ENCODE data around the gene SORL1. TPM values are rescaled to one million over a fixed set of nuclear protein-coding genes. Genes with fewer than 3 reads are reported as not detected.

The SORL1 gene
- total RNA-seq, 4 donors from 2014 or later, result 7.3 to 18.8 (median 12.3) TPM

- no peak for DNase-seq (ENCODE audit: low spot score in 2 of 2)
- Histone ChIP-seq H3K27ac (peak overlapping the region; percentile 88 to 97 (median 95)), H3K27me3 (no peaks in the 10 kb centered on the region), H3K9me3 (no peaks in the 10 kb centered on the region), H3K4me1 (peaks cover 0 to 47% (median 12%) of the 10 kb centered on the region in 4 donors), H3K36me3 (no peaks in the 10 kb centered on the region), H3K4me3 (no peak overlapping the region)
- no peak for TF ChIP-seq CTCF (IDR thresholded peaks at IDR 0.05)
- TF ChIP-seq EP300 (IDR thresholded peaks at IDR 0.05), result no peak
- TF ChIP-seq POLR2A (IDR thresholded peaks at IDR 0.05), result no peak
- 68 to 70% methylated on average over 6 of the region's 6 CpGs for WGBS, 2 donors
These were observed 205.0 kb downstream of the SORL1 start for GRCh38 chr11:121657146-121657545.

GRCh38 chr11:121659811-121660210 lies 207.7 kb downstream of the SORL1 start:
- no peak overlapping the region for H3K4me3 ChIP-seq
- 85 to 91% methylated on average over 3 of the region's 3 CpGs for WGBS, 2 donors
- no peaks in the 10 kb centered on the region for H3K27me3 ChIP-seq
- no peak overlapping the region for H3K27ac ChIP-seq
- TF ChIP-seq EP300 (IDR thresholded peaks at IDR 0.05) (no peak), POLR2A (IDR thresholded peaks at IDR 0.05) (no peak), CTCF (IDR thresholded peaks at IDR 0.05) (no peak)
- H3K4me1 ChIP-seq, result peaks cover 0 to 38% (median 12%) of the 10 kb centered on the region in 4 donors
- no peaks in the 10 kb centered on the region for H3K9me3 ChIP-seq
- no peaks in the 10 kb centered on the region for H3K36me3 ChIP-seq
- no peak for DNase-seq (ENCODE audit: low spot score in 2 of 2)

- no peaks in the 10 kb centered on the region for H3K9me3 ChIP-seq
- H3K4me1 ChIP-seq, result peaks cover 0 to 24% (median 6%) of the 10 kb centered on the region in 4 donors
- TF ChIP-seq POLR2A (IDR thresholded peaks at IDR 0.05), result no peak
- TF ChIP-seq EP300 (IDR thresholded peaks at IDR 0.05), result peak in 1 of 2 donors; percentile 42
- 43 to 44% methylated on average over 4 of the region's 4 CpGs for WGBS, 2 donors
- no peaks in the 10 kb centered on the region for H3K27me3 ChIP-seq
- no peak overlapping the region for H3K4me3 ChIP-seq
- DNase-seq (ENCODE audit: low spot score in 2 of 2), result peak in 1 of 2 donors; percentile 52
- peak overlapping the region in 2 of 4 donors; percentile 65 to 84 for H3K27ac ChIP-seq
- no peaks in the 10 kb centered on the region for H3K36me3 ChIP-seq
These were observed 209.9 kb downstream of the SORL1 start for GRCh38 chr11:121661880-121662486.

- no peak overlapping the region for H3K4me3 ChIP-seq
- H3K27me3 ChIP-seq, result no peaks in the 10 kb centered on the region
- no peak for DNase-seq (ENCODE audit: low spot score in 2 of 2)
- H3K27ac ChIP-seq, result no peak overlapping the region
- peaks cover 0 to 18% (median 4%) of the 10 kb centered on the region in 4 donors for H3K4me1 ChIP-seq
- H3K9me3 ChIP-seq, result no peaks in the 10 kb centered on the region
- TF ChIP-seq POLR2A (IDR thresholded peaks at IDR 0.05) (no peak), CTCF (IDR thresholded peaks at IDR 0.05) (no peak), EP300 (IDR thresholded peaks at IDR 0.05) (no peak)
- no peaks in the 10 kb centered on the region for H3K36me3 ChIP-seq
These were observed 212.0 kb downstream of the SORL1 start for GRCh38 chr11:121664144-121664543.

GRCh38 chr11:121665206-121665838 lies 213.2 kb downstream of the SORL1 start:
- DNase-seq (ENCODE audit: low spot score in 2 of 2), result no peak
- no peaks in the 10 kb centered on the region for H3K36me3 ChIP-seq
- H3K4me1 ChIP-seq, result peaks cover 0 to 26% (median 6%) of the 10 kb centered on the region in 4 donors
- TF ChIP-seq EP300 (IDR thresholded peaks at IDR 0.05) (no peak), POLR2A (IDR thresholded peaks at IDR 0.05) (no peak), CTCF (IDR thresholded peaks at IDR 0.05) (no peak)
- no peaks in the 10 kb centered on the region for H3K9me3 ChIP-seq
- no peak overlapping the region for H3K4me3 ChIP-seq
- H3K27me3 ChIP-seq, result no peaks in the 10 kb centered on the region
- WGBS, 2 donors, result 84 to 86% methylated on average over 6 of the region's 6 CpGs
- H3K27ac ChIP-seq, result no peak overlapping the region
